Measurements from ENCODE around the gene TLNRD1.
A peak's percentile ranks its signal among the peaks of the same experiment; 100 is the strongest.

Gene TLNRD1

DNA sequence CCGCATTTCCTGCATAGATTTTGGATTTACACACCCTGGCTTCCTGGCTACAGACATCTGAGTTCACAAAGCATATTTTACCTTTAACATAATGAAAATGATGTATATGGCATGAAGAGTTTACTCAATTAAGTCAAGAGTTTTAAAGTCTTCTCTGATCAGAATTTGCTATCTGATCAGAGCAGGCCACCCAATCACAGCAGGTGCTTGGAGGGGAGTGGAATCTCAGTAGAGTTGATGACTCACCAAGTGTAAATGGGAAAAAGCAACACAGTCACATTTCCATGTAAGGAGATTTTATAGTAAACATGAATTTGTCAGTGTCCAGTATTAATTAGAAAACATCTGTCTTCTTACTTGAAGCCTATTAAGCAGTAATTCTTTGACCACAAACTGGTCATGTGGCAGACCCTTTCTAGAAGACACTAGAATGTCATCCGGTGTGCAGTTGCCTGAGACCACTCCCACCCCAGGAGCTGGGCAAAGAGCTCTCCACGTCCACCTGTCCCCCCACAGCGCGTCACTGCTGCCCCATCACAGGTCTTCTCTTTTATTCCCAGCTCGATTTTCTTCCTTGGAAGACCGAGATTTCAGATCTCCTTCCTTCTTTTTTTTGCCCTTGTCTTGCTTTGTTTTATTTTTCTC is 21.9 kb upstream of the TLNRD1 start:
- DNase-seq: no peak

DNA sequence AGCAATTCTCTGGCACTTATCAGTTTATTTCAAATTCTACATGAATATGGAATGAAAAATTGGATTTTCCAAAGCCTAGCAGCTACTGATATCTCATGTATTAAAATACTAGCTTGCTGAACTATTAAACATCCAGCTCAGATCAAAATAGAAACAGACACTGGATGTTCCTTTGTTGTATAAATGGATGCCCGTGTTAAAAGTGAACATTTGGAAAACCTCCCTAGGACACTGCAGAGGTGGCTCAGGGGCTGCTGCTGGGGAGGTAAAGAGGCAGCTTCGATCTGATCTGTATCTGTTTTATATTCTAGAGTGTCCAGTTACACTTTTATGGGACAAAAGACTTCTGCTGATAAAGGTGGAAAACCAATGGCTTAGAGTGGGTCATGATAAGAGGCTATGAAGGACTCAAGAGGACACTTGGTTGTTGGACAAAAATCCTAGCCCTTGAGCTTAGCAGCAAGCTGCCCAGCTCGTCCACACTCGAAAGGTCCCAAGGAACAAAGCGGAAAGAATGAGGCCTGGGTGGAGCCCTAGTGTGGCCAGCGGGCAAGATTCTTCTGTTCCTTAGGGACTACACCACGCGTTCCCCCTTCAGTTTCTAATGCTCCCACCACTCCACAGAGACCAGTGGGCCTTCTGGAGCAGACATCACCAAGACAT is 21.1 kb upstream of the TLNRD1 start:
- no peak for DNase-seq

GRCh38 chr15:80982205-80982604 is 18.5 kb upstream of the TLNRD1 start:
- DNase-seq: no peak

DNA sequence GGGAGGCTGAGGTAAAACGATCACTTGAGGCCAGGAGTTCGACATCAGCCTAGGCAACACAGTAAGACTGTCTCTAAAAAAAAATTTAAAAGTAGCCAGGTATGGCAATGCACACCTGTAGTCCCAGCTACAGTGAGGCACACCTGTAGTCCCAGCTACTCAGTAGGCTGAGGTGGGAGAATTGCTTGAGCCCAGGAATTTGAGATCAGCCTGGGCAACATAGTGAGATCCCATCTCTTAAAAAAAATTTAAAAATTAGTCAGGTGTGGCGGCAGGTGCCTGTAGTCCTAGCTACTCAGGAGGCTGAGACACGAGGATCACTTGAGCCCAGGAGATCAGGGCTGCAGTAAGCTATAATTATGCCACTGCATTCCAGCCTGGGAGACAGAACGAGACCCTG is 17.9 kb upstream of the TLNRD1 start:
- no peak for DNase-seq

GRCh38 chr15:80984856-80985255 is 15.9 kb upstream of the TLNRD1 start:
- DNase-seq: peak; percentile 9

GRCh38 chr15:80985981-80986380 is 14.7 kb upstream of the TLNRD1 start:
- DNase-seq: no peak

- DNase-seq: no peak
Observed at GRCh38 chr15:80986487-80986886, 14.2 kb upstream of the TLNRD1 start.

DNA sequence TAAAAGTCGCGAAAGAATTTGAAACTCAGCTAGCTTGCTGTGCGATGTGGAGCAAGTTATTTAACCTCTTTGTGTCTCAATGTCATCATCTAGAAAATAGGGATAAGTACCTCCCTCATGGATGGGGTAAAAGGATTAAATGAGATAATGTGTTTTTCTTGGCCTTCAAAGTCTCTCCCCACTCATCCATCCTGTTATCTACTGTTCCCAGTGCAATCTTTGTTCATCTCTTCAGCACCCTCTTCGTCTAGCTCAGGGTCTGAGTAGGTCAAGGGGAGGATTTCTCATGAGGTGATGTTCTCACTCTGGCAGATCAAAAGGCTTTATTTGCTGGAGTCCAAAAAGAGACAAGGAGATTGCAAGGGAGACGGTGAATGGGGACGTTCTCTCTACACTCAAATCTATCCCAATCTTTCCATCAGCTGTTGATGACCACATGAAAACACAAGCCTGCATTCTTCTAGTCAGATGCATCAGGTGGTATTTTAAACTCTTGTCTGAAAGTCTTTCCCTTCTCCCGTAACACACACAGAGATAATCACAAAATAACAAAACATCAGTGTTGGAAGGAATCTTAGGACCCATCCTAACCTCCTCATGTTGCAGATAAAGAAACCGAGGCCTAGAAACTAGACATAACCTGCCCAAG is 12.5 kb upstream of the TLNRD1 start:
- no peak for DNase-seq

GRCh38 chr15:80989081-80989517 is 11.6 kb upstream of the TLNRD1 start:
- DNase-seq: no peak

- DNase-seq: peak; percentile 69
Observed at GRCh38 chr15:80989518-80990478, 10.9 kb upstream of the TLNRD1 start, which contains the start of gene MESD. Gene MESD (minus strand): TSS chr15:80989819. CDS start chr15:80989791, 28 bp downstream.

DNA sequence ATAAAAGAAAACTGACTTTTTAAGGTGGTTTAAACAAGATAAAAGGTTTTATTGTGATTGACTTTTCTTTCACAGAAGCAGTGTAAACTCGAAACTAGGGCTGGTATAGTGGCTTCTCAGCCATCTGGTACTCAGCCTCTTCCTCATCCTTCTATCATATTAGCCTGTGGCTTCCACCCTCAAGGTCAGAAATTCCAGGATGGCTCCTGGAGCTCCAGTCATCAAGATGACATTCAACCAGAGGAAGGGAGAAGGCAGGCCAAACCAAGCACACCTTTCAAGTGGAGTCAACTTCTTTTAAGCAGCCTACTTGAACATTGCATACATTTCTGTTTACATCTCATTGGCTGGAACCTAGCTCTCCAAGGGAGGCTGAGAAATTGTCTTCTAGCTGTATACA is 9.8 kb upstream of the TLNRD1 start:
- no peak for DNase-seq

GRCh38 chr15:80991421-80991820 is 9.3 kb upstream of the TLNRD1 start:
- DNase-seq: no peak

- DNase-seq: no peak
Observed at GRCh38 chr15:80992006-80992405, 8.7 kb upstream of the TLNRD1 start.

DNA sequence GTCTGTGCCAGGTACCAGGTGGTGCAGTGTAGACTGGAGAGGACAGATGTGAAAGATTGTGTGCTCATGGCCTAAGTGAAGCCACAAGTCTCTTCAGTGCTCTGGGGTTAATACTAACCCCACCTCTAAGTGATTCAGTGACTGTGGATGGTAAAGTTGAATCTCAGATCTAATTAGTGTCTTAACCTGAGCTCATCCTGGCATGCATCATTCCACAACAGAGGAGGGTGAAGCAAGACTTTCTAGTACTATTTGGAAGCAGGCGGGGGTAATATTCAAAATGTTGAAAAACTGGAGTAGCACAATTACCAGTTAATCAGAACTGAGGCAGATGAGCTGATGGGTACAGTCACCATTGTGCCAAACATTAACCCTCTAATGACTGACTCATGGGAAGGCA is 8.3 kb upstream of the TLNRD1 start:
- DNase-seq: no peak

- DNase-seq: no peak
Observed at GRCh38 chr15:80996247-80996646, 4.5 kb upstream of the TLNRD1 start.

GRCh38 chr15:80997692-80998091 is 3.0 kb upstream of the TLNRD1 start:
- no peak for DNase-seq

DNA sequence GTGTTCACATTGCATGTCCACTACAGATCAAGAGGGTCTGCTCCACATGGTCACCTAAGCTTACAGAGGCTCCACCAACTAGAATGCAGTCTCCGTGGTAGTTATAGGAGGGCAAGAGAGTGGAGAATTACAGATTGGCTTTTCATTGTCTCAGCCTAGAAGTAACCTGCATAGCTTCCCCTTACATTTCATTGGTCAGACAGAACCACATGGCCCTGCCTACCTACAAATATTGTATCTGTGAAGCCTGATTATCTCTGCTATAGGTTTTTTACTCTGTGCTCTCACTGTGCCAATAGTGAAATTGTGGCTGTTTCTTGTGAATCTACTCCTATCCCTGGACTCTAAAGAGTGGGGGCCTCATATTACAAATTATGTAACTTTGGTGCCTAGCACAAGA is 2.5 kb upstream of the TLNRD1 start:
- DNase-seq: no peak

DNA sequence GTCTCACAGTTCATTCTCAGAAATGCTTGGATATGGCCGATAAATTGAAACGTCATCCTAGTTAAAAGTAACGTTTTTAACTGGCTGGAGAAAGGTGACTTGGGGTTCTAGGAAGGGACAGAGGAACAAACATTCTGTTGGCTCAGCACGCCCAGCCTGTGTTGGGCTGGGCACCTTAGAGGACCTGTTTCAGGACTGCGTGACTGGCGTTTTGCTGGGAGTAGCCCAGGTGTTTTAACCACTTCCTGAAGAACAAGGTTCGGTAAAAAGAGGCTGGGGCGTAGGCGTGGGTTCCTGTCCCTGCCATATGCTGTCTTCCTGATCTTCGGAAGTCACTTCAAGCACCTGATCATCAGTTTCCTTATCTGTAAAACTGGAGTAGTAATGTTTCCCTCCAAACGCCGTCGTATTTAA is 1.1 kb upstream of the TLNRD1 start:
- DNase-seq: no peak

- no peak for DNase-seq
Observed at GRCh38 chr15:81000144-81000623, 539 bp upstream of the TLNRD1 start.

GRCh38 chr15:81001152-81002008 is 657 bp downstream of the TLNRD1 start:
- no peak for DNase-seq

GRCh38 chr15:81002009-81002330 is 1.2 kb downstream of the TLNRD1 start:
- DNase-seq: no peak

All from DMS79 treated with DMSO at 0.1 percent for 48 hours (cell line).